Measurements from ENCODE around the gene SDF4. TPM values are rescaled to one million over a fixed set of nuclear protein-coding genes. Genes with fewer than 3 reads are reported as not detected.

Gene SDF4
- total RNA-seq, 1 experiment from 2014 or later = 128 TPM

DNA sequence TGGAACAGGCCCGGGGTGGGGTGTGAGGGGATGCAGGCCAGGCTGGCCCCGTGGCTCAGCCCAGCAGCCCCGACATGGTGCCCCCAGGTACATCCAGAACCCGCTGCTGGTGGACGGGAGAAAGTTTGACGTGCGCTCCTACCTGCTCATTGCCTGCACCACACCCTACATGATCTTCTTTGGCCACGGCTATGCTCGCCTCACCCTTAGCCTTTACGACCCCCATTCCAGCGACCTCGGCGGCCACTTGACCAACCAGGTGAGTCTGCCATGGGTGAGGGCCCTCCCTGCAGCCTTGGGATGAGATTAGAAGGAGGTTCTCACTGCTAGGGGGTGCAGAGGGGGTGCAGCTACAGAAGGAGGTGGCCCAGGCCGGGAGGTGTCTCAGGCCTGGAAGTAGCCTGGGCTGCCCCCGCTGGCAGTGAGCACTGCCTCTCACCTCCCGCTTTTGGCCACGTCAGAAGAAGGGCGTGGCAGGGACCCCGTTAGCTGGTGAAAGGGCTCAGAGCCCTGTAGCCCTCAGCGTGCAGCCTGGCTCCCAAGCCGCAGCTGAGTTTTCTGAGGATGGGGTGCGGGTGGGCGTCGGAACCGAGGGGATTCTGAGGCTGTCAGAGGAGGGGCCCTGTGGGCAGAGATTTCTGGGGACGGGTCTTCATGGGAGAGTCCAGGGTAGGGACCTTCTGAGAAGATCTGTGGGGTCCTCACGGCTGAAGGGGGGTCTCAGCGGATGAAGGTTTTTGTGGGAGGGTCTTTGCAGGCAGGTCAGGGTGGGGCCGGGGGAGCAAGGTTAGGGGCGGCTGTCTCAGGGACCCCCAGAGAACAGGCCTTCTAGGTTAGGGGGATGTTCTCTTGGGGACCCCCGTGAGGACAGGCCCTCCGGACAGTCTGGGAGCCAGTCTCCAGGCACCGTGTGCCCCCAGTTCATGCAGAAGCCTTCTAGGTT lies 47.7 kb downstream of the SDF4 start:
- Mint-ChIP-seq H3K4me3 (ENCODE audit: low read depth, unreplicated experiment) (no peak overlapping the region), H3K27me3 (ENCODE audit: unreplicated experiment) (no peaks in the 10 kb centered on the region), H3K36me3 (ENCODE audit: insufficient read depth, unreplicated experiment) (peaks cover 16% of the 10 kb centered on the region), H3K27ac (ENCODE audit: unreplicated experiment) (no peak overlapping the region), H3K9me3 (ENCODE audit: low read depth, unreplicated experiment) (no peaks in the 10 kb centered on the region), H3K4me1 (ENCODE audit: low read depth, unreplicated experiment) (no peaks in the 10 kb centered on the region)
- CTCF ChIA-PET = no interaction called here
- intact Hi-C loops (cut with micrococcal nuclease; ENCODE audit: unreplicated experiment) = no loop called here
- TF ChIP-seq, protein P1, sequence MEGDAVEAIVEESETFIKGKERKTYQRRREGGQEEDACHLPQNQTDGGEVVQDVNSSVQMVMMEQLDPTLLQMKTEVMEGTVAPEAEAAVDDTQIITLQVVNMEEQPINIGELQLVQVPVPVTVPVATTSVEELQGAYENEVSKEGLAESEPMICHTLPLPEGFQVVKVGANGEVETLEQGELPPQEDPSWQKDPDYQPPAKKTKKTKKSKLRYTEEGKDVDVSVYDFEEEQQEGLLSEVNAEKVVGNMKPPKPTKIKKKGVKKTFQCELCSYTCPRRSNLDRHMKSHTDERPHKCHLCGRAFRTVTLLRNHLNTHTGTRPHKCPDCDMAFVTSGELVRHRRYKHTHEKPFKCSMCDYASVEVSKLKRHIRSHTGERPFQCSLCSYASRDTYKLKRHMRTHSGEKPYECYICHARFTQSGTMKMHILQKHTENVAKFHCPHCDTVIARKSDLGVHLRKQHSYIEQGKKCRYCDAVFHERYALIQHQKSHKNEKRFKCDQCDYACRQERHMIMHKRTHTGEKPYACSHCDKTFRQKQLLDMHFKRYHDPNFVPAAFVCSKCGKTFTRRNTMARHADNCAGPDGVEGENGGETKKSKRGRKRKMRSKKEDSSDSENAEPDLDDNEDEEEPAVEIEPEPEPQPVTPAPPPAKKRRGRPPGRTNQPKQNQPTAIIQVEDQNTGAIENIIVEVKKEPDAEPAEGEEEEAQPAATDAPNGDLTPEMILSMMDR (IDR thresholded peaks at IDR 0.05; ENCODE audit: unreplicated experiment) = no peak
- BruUV-seq (replicated peaks) = no TSS peak
- DNase-seq = no peak

DNA sequence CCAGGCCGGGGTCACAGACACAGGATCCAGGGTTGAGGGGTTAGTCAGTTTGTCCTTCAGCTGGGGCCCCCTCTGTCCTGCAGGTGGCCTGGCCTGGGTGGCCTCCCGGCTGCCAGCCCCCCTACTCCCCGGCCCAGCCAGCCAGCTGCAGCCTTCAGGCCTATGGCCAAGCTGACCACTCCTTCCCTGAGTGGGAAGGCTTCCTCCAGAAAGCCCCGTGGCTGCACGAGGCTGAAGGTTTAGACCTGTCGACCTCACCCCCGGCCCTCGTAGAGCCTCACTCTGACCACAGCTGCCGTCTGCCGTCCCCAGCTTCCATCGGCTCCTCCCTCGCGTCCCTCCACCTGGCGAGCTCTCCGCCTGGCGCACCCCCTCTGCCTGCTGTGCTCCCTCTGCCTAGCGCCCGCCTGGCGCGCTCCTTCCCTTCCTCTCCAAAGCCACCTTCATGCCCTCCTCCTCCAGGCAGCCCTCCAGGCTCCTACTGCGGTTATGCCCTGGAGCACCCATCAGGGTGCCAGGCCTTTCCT lies 48.5 kb downstream of the SDF4 start:
- no peak overlapping the region for H3K27ac Mint-ChIP-seq (ENCODE audit: unreplicated experiment)
- H3K4me3 Mint-ChIP-seq (ENCODE audit: low read depth, unreplicated experiment) = no peak overlapping the region
- H3K9me3 Mint-ChIP-seq (ENCODE audit: low read depth, unreplicated experiment) = no peaks in the 10 kb centered on the region
- intact Hi-C loops (cut with micrococcal nuclease; ENCODE audit: unreplicated experiment) = no loop called here
- BruUV-seq (replicated peaks) = no TSS peak
- no peak for DNase-seq
- H3K27me3 Mint-ChIP-seq (ENCODE audit: unreplicated experiment) = no peaks in the 10 kb centered on the region
- no peaks in the 10 kb centered on the region for H3K4me1 Mint-ChIP-seq (ENCODE audit: low read depth, unreplicated experiment)
- TF ChIP-seq, protein P1 (IDR thresholded peaks at IDR 0.05; ENCODE audit: unreplicated experiment) = no peak
- peaks cover 16% of the 10 kb centered on the region for H3K36me3 Mint-ChIP-seq (ENCODE audit: insufficient read depth, unreplicated experiment)
- CTCF ChIA-PET = no interaction called here

DNA sequence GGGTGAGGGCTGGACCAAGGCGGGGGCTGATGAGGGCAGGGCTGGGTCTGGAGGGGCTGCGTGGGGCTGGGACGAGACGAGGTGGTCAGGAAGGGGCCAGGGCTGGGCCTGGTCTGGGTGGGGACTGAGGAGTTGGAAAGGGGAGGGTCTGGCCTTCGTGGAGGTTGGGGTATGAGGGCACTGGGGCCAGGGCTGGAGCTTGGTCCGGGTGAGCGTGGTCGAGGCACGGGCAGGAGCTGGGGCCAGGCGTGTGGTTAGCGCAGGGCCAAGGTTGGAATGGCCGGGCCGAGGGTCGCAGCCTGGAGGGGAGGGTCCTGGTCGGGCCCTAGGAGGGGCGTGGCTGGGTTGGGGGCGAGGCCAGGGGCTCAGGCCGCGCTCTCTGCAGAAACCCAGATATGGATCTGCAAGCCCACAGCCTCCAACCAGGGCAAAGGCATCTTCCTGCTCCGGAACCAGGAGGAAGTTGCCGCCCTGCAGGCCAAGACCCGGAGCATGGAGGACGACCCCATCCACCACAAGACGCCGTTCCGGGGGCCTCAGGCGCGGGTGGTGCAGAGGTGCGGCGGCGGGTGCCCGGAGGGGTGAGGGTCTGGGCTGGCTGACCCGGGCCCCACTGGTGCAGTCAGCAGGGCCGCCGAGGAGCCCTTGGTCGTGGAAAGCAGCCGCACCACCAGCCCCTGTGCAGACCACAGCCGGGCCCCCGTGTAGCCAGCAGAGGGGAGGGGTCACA lies 49.1 kb downstream of the SDF4 start:
- H3K4me3 Mint-ChIP-seq (ENCODE audit: low read depth, unreplicated experiment) = no peak overlapping the region
- TF ChIP-seq, protein P1 (IDR thresholded peaks at IDR 0.05; ENCODE audit: unreplicated experiment) = no peak
- no peak for DNase-seq
- no peak overlapping the region for H3K27ac Mint-ChIP-seq (ENCODE audit: unreplicated experiment)
- H3K9me3 Mint-ChIP-seq (ENCODE audit: low read depth, unreplicated experiment) = no peaks in the 10 kb centered on the region
- H3K36me3 Mint-ChIP-seq (ENCODE audit: insufficient read depth, unreplicated experiment) = peaks cover 16% of the 10 kb centered on the region
- no TSS peak for BruUV-seq (replicated peaks)
- no peaks in the 10 kb centered on the region for H3K4me1 Mint-ChIP-seq (ENCODE audit: low read depth, unreplicated experiment)
- intact Hi-C loops (cut with micrococcal nuclease; ENCODE audit: unreplicated experiment) = no loop called here
- CTCF ChIA-PET = no interaction called here
- no peaks in the 10 kb centered on the region for H3K27me3 Mint-ChIP-seq (ENCODE audit: unreplicated experiment)

DNA sequence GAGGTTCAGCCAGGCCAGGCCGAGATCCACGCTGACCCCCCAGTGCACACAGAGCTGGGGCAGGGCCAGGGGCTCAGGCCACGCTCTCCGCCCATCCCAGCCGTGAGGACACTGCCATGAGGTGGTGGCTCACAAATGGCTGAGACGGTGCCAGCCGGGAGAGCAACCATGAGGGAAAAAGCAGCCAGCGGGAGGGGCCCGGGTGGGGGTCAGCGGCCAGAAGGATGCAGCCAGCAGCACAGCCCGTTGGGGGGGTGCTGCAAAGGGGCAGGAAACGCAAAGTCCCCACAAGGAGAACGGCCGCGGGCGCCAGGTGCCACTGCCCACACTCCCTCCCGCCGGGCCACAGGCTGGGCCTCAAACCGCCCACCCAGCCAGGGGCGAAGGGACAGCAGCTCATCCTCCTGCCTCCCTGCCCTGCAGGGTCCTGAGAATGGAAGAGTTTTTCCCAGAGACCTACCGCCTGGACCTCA lies 49.8 kb downstream of the SDF4 start:
- CTCF ChIA-PET = no interaction called here
- H3K4me1 Mint-ChIP-seq (ENCODE audit: low read depth, unreplicated experiment) = peaks cover 3% of the 10 kb centered on the region
- no TSS peak for BruUV-seq (replicated peaks)
- intact Hi-C loops (cut with micrococcal nuclease; ENCODE audit: unreplicated experiment) = no loop called here
- no peaks in the 10 kb centered on the region for H3K9me3 Mint-ChIP-seq (ENCODE audit: low read depth, unreplicated experiment)
- peaks cover 19% of the 10 kb centered on the region for H3K36me3 Mint-ChIP-seq (ENCODE audit: insufficient read depth, unreplicated experiment)
- no peaks in the 10 kb centered on the region for H3K27me3 Mint-ChIP-seq (ENCODE audit: unreplicated experiment)
- H3K27ac Mint-ChIP-seq (ENCODE audit: unreplicated experiment) = no peak overlapping the region
- TF ChIP-seq, protein P1 (IDR thresholded peaks at IDR 0.05; ENCODE audit: unreplicated experiment) = no peak
- H3K4me3 Mint-ChIP-seq (ENCODE audit: low read depth, unreplicated experiment) = no peak overlapping the region
- DNase-seq = no peak
